SK-N-SH treated with all-trans-retinoic acid at 6 μM for 48 hours (cell line): Measurements from ENCODE around the gene SOX5.

Experiments
- BACH2 ChIP-seq: fragments of 250-450 bp; sonication (Bioruptor Pico); IDR thresholded peaks from 2 replicates; pipeline ENCODE4 v1.9.0; 2021; ENCODE audit warnings: mild to moderate bottlenecking, borderline replicate concordance
- CREB5 ChIP-seq: fragments of 250-450 bp; sonication (Bioruptor Pico); IDR thresholded peaks from 2 replicates; pipeline ENCODE4 v1.5.1; 2020; ENCODE audit warnings: low read depth, mild to moderate bottlenecking, moderate library complexity
- GLIS3 ChIP-seq: fragments of 250-450 bp; sonication (Bioruptor Pico); IDR thresholded peaks from 2 replicates; pipeline ENCODE4 v1.5.0; 2020; ENCODE audit warnings: mild to moderate bottlenecking, moderate library complexity
- ISL1 ChIP-seq: fragments of 250-450 bp; sonication (Bioruptor Pico); IDR thresholded peaks from 2 replicates; pipeline ENCODE4 v2.1.2; 2022; ENCODE audit warnings: mild to moderate bottlenecking, moderate library complexity
- PATZ1 ChIP-seq: fragments of 250-450 bp; sonication (Bioruptor Pico); IDR thresholded peaks from 2 replicates; pipeline ENCODE4 v1.8.0; 2020; ENCODE audit warnings: mild to moderate bottlenecking, moderate library complexity, borderline replicate concordance
- RARB ChIP-seq: fragments of 250-450 bp; sonication (Bioruptor Pico); IDR thresholded peaks from 2 replicates; pipeline ENCODE4 v1.8.0; 2021; ENCODE audit warnings: mild to moderate bottlenecking, moderate library complexity
- SNAI2 ChIP-seq: fragments of 250-450 bp; sonication (Bioruptor Pico); IDR thresholded peaks from 2 replicates; pipeline ENCODE4 v1.5.0; 2020; ENCODE audit warnings: mild to moderate bottlenecking, moderate library complexity

GRCh38 chr12:23540572-23540971 lies 408.9 kb downstream of the SOX5 start:
- TF ChIP-seq RARB (CRISPR knock-in tag) (no peak), ISL1 (no peak), CREB5 (CRISPR knock-in tag) (no peak), GLIS3 (CRISPR knock-in tag) (no peak), BACH2 (no peak), SNAI2 (no peak), PATZ1 (CRISPR knock-in tag) (no peak)
